ENCODE measurements around the gene AEBP2. TPM values are rescaled to one million over a fixed set of nuclear protein-coding genes. Genes with fewer than 3 reads are reported as not detected.

Gene AEBP2
- total and polyA plus RNA-seq, 2 of the 13 experiments (the other 11 are each of a cell fraction or from before 2014, with no cell fraction given), result 9.2 to 17.9 TPM

- TF ChIP-seq USF2 (IDR thresholded peaks at IDR 0.05; ENCODE audit: low read depth, low read length) (no peak), USF2 (CRISPR knock-in tag; IDR thresholded peaks at IDR 0.05; ENCODE audit: borderline replicate concordance) (no peak), TCF7 (IDR thresholded peaks at IDR 0.05; ENCODE audit: low read depth) (no peak), NR2F2 (IDR thresholded peaks at IDR 0.05; ENCODE audit: borderline replicate concordance, low read depth) (no peak), SP5 (CRISPR knock-in tag; IDR thresholded peaks at IDR 0.05; ENCODE audit: borderline replicate concordance, low read depth) (no peak; the same call in 1 of the 2 replicates), RFX1 (IDR thresholded peaks at IDR 0.05) (no peak), PRDM10 (CRISPR knock-in tag; IDR thresholded peaks at IDR 0.05; ENCODE audit: low read depth) (peak; percentile 63), TBP (CRISPR knock-in tag; IDR thresholded peaks at IDR 0.05) (no peak), TIGD3 (CRISPR knock-in tag; IDR thresholded peaks at IDR 0.05; ENCODE audit: borderline replicate concordance) (no peak; the same call in 1 of the 2 replicates), SRF (IDR thresholded peaks at IDR 0.05; ENCODE audit: low read depth, low read length) (no peak), ZNF792 (CRISPR knock-in tag; IDR thresholded peaks at IDR 0.05) (peak; percentile 63; the same call in 1 of the 2 replicates), JDP2 (CRISPR knock-in tag; IDR thresholded peaks at IDR 0.05; ENCODE audit: borderline replicate concordance) (no peak; the same call in 1 of the 2 replicates), SNAPC2 (CRISPR knock-in tag; IDR thresholded peaks at IDR 0.05) (peak; percentile 70; the same call in 1 of the 2 replicates), SPEN (CRISPR knock-in tag; IDR thresholded peaks at IDR 0.05; ENCODE audit: low read depth) (peak; percentile 76; the same call in 1 of the 2 replicates), RBAK (CRISPR knock-in tag; IDR thresholded peaks at IDR 0.05) (no peak), ZNF292 (CRISPR knock-in tag; IDR thresholded peaks at IDR 0.05; ENCODE audit: borderline replicate concordance, low read depth) (no peak), ZBTB20 (CRISPR knock-in tag; IDR thresholded peaks at IDR 0.05; ENCODE audit: borderline replicate concordance, low read depth) (no peak), NFIB (CRISPR knock-in tag; IDR thresholded peaks at IDR 0.05; ENCODE audit: borderline replicate concordance) (no peak), PHF21A (CRISPR knock-in tag; IDR thresholded peaks at IDR 0.05) (no peak)
Observed at GRCh38 chr12:19439059-19440018, at the start of gene AEBP2 (continued).
